AG09309 (cell line): ENCODE measurements around the gene GTF2I.
"Not testable (repeated sequence)": the region's sequence is repeated elsewhere in the genome, so short reads cannot be mapped to it uniquely, and the experiment has no call there.

Source experiments
- DNase-seq: peaks from one replicate; pipeline ENCODE4 v3.0.0-alpha.2; 2010; ENCODE audit warnings: low read depth
- H3K4me3 ChIP-seq: 2 replicates; pipeline ENCODE4 v1.5.1; 2011; ENCODE audit warnings: mild to moderate bottlenecking, low read depth, low read length, moderate library complexity; ENCODE audit not compliant: control insufficient read depth
- TF ChIP-seq, protein P1 (sequence below): IDR thresholded peaks from 2 replicates; pipeline ENCODE4 v1.5.1; 2011; ENCODE audit warnings: mild to moderate bottlenecking, low read depth, low read length, inconsistent platforms; ENCODE audit not compliant: insufficient read depth, control insufficient read depth; ENCODE audit errors: missing control alignments

Gene GTF2I

DNA sequence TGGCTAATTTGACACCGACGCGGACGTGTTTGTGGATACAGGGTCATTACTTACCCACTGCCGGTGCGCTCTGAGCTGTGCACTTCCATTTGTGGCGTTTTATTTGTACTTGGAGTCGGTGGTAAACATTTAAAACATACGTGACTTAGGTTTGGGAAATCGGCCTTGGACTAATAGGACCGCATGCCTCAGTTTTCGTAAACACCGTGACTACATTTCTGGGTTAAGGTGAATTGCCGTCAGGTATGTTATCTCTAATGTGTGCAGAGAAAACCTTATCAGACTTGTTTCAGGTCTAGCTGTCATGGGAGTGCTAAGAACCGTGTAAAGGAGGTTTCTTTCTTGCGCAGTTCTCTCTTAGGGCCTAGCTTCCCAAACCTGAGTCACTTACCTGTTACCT, 64.6 kb downstream of the GTF2I start:
- DNase-seq, result no peak
- H3K4me3 ChIP-seq, result no peak overlapping the region
- TF ChIP-seq, protein P1, sequence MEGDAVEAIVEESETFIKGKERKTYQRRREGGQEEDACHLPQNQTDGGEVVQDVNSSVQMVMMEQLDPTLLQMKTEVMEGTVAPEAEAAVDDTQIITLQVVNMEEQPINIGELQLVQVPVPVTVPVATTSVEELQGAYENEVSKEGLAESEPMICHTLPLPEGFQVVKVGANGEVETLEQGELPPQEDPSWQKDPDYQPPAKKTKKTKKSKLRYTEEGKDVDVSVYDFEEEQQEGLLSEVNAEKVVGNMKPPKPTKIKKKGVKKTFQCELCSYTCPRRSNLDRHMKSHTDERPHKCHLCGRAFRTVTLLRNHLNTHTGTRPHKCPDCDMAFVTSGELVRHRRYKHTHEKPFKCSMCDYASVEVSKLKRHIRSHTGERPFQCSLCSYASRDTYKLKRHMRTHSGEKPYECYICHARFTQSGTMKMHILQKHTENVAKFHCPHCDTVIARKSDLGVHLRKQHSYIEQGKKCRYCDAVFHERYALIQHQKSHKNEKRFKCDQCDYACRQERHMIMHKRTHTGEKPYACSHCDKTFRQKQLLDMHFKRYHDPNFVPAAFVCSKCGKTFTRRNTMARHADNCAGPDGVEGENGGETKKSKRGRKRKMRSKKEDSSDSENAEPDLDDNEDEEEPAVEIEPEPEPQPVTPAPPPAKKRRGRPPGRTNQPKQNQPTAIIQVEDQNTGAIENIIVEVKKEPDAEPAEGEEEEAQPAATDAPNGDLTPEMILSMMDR, result no peak

DNA sequence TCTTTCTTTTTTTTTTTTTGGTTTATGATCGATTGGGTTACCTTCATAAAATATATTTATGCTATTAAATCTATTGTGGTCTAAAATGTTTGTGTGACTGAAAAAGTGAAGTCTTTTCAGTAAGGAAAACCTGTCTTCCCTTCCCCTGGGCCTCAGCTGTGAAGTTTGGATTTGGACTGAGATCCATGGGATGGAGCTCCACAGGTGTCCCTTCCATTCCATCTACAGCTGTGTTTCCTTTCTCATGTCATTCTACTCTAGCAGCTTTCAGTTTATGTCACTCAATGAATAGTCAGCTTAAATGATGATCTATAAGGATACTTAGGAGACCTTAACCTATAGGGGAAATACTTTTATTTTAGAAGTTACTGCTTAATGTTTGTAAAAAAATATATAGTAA, 68.3 kb downstream of the GTF2I start:
- TF ChIP-seq, protein P1, result no peak
- no peak for DNase-seq
- no peak overlapping the region for H3K4me3 ChIP-seq

DNA sequence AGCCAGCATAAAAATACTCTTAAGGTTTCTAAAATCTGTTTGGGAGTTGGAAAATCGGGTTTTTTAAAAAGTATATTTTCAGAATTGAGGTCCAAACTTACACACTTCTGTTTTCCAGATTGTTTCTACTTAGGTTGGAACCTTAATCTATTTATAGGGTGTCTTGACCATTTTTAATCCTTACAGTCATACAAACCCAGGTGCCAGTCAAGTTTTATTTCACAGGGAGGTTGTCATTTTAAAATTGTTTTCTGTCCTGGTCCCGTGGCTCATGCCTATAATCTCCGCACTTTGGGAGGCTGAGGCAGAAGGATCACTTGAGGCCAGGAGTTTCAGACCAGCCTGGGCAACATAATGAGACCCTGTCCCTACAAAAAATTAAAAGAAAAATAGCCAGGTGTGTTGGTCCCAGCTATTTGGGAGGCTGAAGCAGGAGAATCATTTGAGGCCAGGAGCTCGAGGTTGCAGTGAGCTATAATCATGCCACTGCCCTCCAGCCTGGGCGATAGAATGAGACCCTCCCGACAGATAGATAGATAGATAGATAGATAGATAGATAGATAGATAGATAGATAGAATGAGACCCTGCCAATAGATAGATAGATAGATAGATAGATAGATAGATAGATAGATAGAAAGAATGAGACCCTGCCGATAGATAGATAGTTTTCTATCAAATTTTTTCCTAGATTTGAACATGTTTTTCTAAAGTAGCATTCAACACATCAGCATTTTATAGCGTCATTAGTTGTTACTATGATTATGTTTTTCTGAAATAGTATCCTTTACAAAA, 69.0 kb downstream of the GTF2I start:
- no peak overlapping the region for H3K4me3 ChIP-seq
- TF ChIP-seq, protein P1, result no peak
- DNase-seq, result no peak

DNA sequence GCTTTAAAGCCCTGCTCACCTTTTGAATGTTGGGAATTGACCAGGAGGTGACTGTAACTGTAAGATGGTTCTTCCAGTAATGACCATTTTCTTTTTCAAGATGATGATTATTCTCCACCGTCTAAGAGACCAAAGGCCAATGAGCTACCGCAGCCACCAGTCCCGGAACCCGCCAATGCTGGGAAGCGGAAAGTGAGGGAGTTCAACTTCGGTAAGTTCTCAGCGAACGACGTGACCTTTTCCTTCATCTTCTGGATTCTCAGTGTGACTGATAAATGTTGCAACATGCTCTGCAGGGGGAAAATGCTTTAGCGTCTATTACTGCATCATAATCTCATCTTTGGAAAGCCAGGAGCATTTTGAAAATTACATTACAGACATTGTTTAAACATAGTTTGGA, 71.2 kb downstream of the GTF2I start:
- not testable (repeated sequence) for H3K4me3 ChIP-seq, DNase-seq

DNA sequence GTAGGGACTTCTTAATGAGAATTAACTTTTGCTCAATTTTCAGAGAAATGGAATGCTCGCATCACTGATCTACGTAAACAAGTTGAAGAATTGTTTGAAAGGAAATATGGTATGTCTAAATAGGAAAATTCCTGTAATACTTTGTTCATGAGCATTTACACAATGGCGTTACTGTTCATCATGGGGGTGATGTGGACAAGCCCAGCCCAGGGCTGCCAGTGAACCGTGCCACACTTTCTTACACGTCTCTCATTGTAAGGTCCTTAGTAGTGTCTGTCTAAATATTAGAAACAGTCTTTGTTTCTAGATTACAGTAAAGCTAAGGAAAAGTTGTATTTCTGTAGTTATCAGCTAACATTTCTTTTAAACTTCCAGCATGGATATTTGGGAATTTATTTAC, 72.7 kb downstream of the GTF2I start:
- not testable (repeated sequence) for H3K4me3 ChIP-seq, DNase-seq

DNA sequence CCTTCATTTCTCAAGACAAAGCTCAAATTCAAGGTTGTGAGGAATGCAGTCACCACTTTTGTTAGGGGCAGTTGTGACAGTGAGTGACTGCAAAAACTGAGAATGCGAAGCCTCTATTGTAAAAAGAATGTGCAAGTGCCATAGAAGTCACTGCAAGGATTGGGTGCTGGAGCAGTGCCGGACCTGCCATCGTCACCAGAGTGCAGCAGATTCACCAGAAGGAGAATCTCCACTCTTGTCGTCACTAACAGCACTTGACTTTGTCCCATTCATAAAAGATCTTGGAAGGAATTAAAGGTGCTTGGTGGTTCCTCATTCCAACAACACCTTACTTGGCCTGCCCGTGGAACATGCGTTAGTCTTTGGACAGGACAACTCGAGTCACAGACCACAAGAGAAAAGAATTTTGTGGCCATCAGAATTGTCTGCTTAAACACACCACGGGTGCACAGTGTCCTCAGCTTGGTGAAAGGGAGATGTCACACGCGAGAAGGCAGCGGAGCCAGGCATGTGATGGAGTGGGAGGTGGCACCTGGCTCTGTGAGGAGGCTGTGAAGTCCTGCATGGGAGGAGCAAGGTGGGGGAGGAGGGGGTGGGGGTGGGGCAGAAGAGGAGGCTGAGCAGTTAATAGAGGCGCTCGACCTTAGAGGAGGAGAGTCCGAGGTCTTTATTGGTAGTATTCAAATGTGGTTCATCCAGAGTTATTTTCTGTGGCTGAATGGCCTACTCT, 82.6 kb downstream of the GTF2I start:
- not testable (repeated sequence) for H3K4me3 ChIP-seq, DNase-seq

DNA sequence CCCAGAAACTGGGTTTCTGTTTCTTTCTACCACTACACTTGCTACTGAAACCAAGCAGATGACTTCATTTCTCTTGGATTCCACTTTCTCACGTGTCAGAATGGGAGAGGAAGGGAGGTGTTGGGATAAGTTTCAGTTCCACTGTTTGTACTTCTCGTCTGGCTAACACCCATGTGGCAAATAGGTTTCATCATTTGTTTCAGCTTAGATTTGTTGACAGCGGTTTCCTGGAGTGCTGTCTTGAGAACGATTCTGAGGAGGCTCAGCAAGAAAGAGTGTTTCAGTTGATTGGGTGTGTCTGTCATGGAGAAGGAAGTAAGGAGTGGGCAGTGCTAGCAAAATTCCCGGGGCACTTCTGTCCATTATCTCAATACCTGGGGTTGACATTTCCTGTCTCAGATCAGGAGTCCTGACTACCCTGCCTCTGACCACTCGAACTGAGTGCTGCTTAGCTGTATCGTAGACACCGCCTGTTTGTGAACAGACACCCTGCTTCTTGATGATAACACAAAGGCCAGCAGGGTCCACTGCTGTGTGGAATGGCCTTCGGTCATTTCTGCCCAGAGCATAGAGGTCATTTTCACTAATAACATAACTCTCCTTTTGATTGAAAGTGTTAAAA, 86.5 kb downstream of the GTF2I start:
- DNase-seq, H3K4me3 ChIP-seq: not testable (repeated sequence)

DNA sequence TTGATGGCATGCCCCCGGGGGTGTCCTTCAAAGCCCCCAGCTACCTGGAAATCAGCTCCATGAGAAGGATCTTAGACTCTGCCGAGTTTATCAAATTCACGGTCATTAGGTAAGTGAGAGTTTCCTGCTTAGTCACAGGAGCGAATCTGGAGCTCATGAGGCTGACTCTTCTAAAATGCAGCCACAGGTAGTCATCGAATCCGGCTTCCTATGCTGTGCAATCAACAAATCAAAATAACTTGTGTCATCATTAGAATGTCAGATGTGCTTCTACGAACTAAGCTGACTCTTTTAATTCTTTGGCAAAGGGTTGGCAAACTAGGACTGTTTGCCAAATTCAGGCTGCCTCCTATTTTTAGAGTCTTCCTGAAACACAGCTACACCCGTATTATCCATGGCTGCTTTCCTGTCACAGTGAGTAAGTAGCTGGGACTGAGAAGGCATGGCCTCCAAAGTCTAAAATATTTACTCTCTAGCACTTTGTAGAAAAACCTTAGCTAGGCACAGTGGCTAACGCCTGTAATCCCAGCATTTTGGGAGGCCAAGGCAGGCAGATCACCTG, 96.5 kb downstream of the GTF2I start:
- not testable (repeated sequence) for H3K4me3 ChIP-seq, DNase-seq

DNA sequence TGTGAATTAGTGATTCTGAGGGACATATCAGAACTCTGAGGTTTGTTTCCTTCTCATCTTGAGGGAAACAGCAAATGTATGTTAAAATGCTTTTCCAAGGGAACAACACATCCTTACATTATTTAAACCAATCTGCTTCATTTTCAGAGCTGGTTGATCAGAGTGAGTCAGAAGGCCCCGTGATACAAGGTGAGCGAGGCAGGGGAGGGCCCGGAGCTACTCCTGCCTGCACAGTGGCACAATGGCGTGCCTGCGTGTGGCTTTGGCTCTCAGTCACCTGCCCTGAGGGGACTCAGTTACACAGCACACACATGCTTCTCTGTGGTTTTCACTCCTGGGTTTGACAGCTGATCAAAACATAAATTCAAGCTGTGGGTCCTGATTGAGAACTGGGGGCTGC, 99.2 kb downstream of the GTF2I start:
- H3K4me3 ChIP-seq, DNase-seq: not testable (repeated sequence)

DNA sequence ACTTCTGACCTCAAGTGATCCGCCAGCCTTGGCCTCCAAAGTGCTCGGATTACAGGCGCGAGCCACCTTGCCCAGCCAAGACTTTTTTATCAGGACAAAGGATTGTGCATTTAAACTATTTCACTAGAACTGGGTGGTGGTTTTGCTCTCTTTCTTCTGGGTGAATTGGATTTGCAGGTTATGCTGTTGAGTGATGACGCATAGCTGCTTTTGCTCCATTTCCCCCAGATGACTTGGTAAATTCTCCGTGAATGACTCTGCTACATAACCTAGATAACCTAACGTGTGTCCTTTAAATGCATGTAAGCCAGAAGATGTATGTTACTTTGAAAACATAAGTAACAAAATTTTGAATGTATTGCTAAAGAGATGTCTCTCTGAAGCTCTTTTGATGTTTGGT, 100.8 kb downstream of the GTF2I start:
- H3K4me3 ChIP-seq, DNase-seq: not testable (repeated sequence)

DNA sequence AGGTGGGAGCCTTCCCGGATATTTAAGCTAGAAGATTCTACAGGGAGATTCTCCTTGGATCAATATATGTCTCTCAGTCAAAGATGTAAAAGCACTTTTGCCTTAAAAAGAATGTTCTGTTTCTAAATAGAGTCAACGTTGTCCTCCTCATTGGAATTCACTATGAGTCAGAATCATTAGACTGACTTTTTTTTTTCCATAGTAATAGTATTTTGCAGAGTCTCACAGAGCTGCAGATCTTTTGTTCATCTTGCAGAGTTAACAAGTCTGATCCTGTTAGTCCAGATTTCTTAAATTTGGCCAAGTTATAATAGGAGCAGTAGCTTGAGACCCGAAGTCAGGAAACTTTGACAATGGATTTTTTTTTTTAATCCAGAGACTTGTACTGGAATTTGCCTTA, 101.5 kb downstream of the GTF2I start:
- not testable (repeated sequence) for DNase-seq, H3K4me3 ChIP-seq

DNA sequence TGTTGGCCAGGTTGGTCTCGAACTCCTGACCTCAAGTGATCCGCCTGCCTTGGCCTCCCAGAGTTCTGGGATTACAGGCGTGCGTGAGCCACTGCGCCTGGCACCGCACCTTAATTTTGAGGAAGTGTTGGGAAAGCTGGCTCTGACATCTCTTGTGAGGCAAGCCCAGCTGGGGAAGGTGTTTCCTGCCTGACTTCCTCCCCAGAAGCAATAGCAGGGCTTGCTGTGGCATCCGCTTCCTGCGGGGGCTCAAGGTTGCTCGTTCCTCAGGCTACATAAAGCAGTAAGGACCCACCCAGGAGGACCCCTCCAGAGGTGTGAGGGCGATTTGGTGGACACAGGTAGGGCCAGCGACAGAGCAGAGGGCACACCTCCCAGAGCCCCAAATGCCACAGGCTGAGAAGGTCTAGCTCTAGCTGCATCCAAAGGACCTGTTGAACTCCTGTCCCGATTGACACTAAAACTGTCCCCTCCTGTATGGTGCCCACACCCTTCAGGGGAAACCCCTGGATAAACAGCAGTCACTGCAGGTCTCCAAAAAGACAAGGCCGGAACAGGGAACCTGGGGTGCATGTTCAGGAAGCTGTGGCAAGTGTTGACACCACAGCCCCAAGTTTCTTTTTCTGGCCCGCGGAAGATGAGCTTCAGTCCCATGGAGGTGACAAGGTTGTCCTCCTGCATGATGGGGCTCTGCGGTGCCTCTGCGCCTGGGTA, 107.8 kb downstream of the GTF2I start:
- not testable (repeated sequence) for H3K4me3 ChIP-seq, DNase-seq

DNA sequence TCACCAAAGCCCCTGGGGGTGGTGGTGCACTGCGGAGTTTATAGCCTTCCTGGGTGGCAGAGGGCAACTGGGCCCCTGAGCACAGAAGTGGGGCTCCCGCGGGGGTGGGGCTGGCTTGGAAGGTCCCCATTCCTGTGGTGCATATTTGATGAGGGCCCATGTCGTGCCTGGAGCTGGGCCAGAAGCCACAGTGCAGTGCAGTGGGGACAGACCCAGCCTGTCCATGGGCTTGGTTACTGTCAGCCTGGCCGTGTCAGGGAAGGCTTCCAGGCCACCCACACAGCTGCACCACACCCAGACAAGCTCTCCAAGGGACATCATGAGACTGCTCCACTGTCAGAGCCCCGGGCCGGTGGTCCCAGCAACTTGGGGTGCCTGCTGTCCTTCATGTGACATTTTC, 109.0 kb downstream of the GTF2I start:
- H3K4me3 ChIP-seq, DNase-seq: not testable (repeated sequence)

DNA sequence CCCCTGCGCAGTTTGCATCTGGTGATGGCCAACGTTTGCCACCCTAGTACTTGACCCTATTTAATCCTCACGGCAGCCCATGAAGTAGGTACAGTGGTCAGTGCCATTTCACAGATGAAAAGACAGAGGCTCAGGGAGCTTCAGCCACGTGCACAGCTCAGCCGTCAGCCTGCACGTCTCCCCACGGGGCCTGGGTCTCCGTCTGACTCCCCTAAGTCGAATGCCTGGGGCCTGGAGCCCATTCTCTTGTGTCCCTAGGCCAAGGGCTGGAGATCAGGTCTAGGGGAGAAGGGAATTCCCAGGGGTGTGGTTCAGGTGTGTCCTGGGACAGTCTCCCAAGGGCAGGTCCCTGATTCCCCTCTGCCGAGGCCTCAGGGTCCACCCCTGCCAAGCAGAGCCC, 109.5 kb downstream of the GTF2I start:
- DNase-seq, H3K4me3 ChIP-seq: not testable (repeated sequence)
